Heart left ventricle (tissue), 13 donors: ENCODE measurements around the gene FSHB.

Experiments
- POLR2A ChIP-seq, 2 donors: fragments of 450-650 bp; IDR thresholded peaks; one replicate each; pipeline ENCODE4 v1.6.1; 2017; ENCODE audit warnings: antibody characterized with exemption in 2 of 2, mild to moderate bottlenecking in 2 of 2, moderate library complexity in 2 of 2
- TF ChIP-seq, protein P1 (sequence below), 12 donors: fragments of 200-600 bp; sonication (generic) in 4 of 12; IDR thresholded peaks; one replicate each; pipeline versions ENCODE4 v1.5.0 to v1.8.0; 2018 to 2022; ENCODE audit warnings: antibody characterized with exemption in 12 of 12, mild to moderate bottlenecking in 5 of 12
- donor health status: ischemic (EF 13 %, LVEDD 7.1; RV severe dilation, severe dysfunction).
- donor health status: DM: no; HTN: yes; CAD: no.
- donor health status: DM: no; HTN: no; CAD: no.
- donor health status: ischemic (EF 25% LVEDD 6.9; RV normal size, moderate dysfunction).
- donor health status: ischemic (EF 25% LVEDD 5.7; RV mildly dilated, moderate dysfunction).
- donor health status: ischemic (EF 35%, LVEDD 5.7; RV mildly dilated, moderate dysfunction).
- donor health status: nonischemic (EF 11% LVEDD 7.7; RV severe dilation, severe dysfunction).
- donor health status: DM: yes; HTN: yes; CAD: no.
- donor health status: PGD.
- donor health status: ischemic (EF 29% LVEDD 5.4; RV normal size, mild dysfunction).
- donor health status: nonischemic (EF 23%, LVEDD 6.1; RV moderate dilation, normal function).

DNA sequence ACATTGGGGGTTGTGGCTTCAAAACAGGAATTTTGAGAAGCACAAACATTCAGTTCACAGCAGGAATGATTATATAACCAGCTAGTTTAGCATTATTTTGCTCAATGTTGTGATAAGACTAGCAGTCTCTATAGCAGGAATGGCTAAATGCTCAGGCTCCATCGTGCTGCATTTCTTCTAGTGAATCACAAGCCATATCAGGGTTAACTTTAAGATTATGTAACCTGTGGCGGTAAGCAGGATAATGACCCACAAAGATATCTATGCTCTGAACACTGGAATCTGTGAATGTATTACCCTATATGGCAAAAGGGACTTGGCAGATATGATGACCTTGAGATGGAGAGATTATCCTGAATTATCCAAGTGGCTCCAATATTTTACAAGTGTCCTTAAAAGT is 14.8 kb downstream of the FSHB start:
- TF ChIP-seq, protein P1, sequence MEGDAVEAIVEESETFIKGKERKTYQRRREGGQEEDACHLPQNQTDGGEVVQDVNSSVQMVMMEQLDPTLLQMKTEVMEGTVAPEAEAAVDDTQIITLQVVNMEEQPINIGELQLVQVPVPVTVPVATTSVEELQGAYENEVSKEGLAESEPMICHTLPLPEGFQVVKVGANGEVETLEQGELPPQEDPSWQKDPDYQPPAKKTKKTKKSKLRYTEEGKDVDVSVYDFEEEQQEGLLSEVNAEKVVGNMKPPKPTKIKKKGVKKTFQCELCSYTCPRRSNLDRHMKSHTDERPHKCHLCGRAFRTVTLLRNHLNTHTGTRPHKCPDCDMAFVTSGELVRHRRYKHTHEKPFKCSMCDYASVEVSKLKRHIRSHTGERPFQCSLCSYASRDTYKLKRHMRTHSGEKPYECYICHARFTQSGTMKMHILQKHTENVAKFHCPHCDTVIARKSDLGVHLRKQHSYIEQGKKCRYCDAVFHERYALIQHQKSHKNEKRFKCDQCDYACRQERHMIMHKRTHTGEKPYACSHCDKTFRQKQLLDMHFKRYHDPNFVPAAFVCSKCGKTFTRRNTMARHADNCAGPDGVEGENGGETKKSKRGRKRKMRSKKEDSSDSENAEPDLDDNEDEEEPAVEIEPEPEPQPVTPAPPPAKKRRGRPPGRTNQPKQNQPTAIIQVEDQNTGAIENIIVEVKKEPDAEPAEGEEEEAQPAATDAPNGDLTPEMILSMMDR (IDR thresholded peaks at IDR 0.05), result no peak
- TF ChIP-seq POLR2A (IDR thresholded peaks at IDR 0.05), result no peak
